OCI-LY1 (cell line): Measurements from ENCODE around the gene SMAD9.

Experiments used
- H2AFZ ChIP-seq: fragments of 200-600 bp; sonication (generic), shearing (Covaris generic); 2 replicates; pipeline ENCODE4 v1.6.0; 2014; ENCODE audit warnings: antibody characterized with exemption, mild to moderate bottlenecking, low read length
- H3F3A ChIP-seq: fragments of 200-600 bp; sonication (generic), shearing (Covaris generic); 2 replicates; pipeline ENCODE4 v1.6.0; 2014; ENCODE audit warnings: mild to moderate bottlenecking, antibody characterized with exemption, low read length, moderate library complexity; ENCODE audit not compliant: insufficient read depth
- H3K27ac ChIP-seq: fragments of 200-600 bp; sonication (generic); 2 replicates; pipeline ENCODE4 v1.5.1; 2014; ENCODE audit warnings: low read length, mixed run types, mild to moderate bottlenecking, low read depth; ENCODE audit not compliant: poor library complexity, severe bottlenecking
- H3K27me3 ChIP-seq: fragments of 200-600 bp; sonication (generic); 2 replicates; pipeline ENCODE4 v1.6.0; 2014; ENCODE audit warnings: antibody characterized with exemption, mild to moderate bottlenecking, low read length, moderate library complexity; ENCODE audit not compliant: insufficient read depth
- H3K36me3 ChIP-seq: fragments of 200-600 bp; sonication (generic); 2 replicates; pipeline ENCODE4 v1.6.1; 2014; ENCODE audit warnings: mild to moderate bottlenecking, antibody characterized with exemption, low read length, moderate library complexity, mixed read lengths; ENCODE audit not compliant: insufficient read depth
- H3K4me1 ChIP-seq: fragments of 200-600 bp; sonication (generic); 2 replicates; pipeline ENCODE4 v1.5.1; 2014; ENCODE audit warnings: mild to moderate bottlenecking, low read length, moderate library complexity; ENCODE audit not compliant: insufficient read depth, severe bottlenecking
- H3K4me2 ChIP-seq: fragments of 200-600 bp; sonication (generic), shearing (Covaris generic); 2 replicates; pipeline ENCODE4 v1.6.1; 2014; ENCODE audit warnings: low read length
- H3K4me3 ChIP-seq: fragments of 200-600 bp; sonication (generic); 2 replicates; pipeline ENCODE4 v1.5.1; 2014; ENCODE audit warnings: low read length, low read depth, mild to moderate bottlenecking, mixed read lengths; ENCODE audit not compliant: poor library complexity, severe bottlenecking
- H3K79me2 ChIP-seq: fragments of 200-600 bp; shearing (Covaris generic); 2 replicates; pipeline ENCODE4 v1.6.1; 2016; ENCODE audit warnings: mixed run types, low read length, mixed read lengths; ENCODE audit not compliant: insufficient read depth
- H3K9ac ChIP-seq: fragments of 200-600 bp; sonication (generic), shearing (Covaris generic); 2 replicates; pipeline ENCODE4 v1.6.1; 2014; ENCODE audit warnings: mild to moderate bottlenecking, low read length, mixed read lengths
- H3K9me2 ChIP-seq: fragments of 200-600 bp; sonication (generic), shearing (Covaris generic); 2 replicates; pipeline ENCODE4 v1.6.1; 2014; ENCODE audit warnings: low read depth, mild to moderate bottlenecking, low read length, mixed read lengths
- H3K9me3 ChIP-seq: fragments of 200-600 bp; shearing (Covaris generic); 2 replicates; pipeline ENCODE4 v1.6.1; 2014; ENCODE audit warnings: low read length, mixed read lengths
- H4K20me1 ChIP-seq: fragments of 200-600 bp; sonication (generic), shearing (Covaris generic); 2 replicates; pipeline ENCODE4 v1.6.0; 2016; ENCODE audit warnings: mild to moderate bottlenecking, low read length; ENCODE audit not compliant: insufficient read depth
- EZH2 ChIP-seq: fragments of 200-600 bp; sonication (generic), shearing (Covaris generic); IDR thresholded peaks from 2 replicates; pipeline ENCODE4 v1.8.0; 2017; ENCODE audit warnings: borderline replicate concordance, mixed run types, mild to moderate bottlenecking, antibody characterized with exemption, low read length, moderate library complexity, mixed read lengths
- TF ChIP-seq, protein P1 (sequence below): fragments of 200-600 bp; sonication (generic), shearing (Covaris generic); IDR thresholded peaks from 2 replicates; pipeline ENCODE4 v1.5.1; 2017; ENCODE audit warnings: mild to moderate bottlenecking, antibody characterized with exemption, low read length, moderate library complexity, mixed read lengths

Gene SMAD9

DNA sequence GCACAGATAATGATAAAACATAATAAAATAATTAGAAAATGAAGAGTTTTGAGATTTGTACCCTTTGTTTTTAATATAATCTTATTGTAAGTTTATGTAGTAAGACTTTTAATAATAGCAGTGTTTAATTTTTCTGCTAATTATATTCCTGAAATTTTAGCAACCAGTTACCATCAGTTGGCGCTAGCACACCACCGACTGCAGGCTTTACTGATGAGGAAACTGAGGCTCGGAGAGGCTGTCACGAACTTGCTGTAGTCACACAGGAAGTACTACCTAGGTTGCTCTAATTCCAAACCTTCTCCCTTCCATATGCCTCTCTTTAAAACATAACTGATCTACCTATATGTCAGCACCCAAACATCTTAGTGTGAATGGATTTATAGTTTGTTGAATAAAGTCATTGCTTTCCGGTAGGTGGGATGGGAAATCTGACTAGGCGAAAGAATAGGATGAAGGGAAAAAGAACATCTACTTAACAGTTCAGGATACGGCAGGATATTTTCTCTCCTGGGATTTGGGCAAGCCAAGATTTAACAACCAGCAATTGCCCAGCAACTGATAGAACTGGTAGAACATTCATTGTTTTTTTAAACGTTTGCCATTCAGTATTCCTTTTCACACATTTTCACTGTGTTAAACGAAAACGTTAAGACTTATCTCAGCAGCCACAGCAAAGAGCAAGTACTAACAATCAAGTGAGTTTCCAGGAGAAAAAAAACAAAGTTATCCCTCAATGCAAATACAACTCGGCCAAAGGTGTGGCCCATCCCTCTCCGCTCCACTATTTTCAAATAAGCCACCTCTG lies 101.8 kb downstream of the SMAD9 start:
- no peaks in the 10 kb centered on the region for H4K20me1 ChIP-seq
- H3K4me1 ChIP-seq = peaks cover 35% of the 10 kb centered on the region
- TF ChIP-seq EZH2 = no peak
- TF ChIP-seq, protein P1, sequence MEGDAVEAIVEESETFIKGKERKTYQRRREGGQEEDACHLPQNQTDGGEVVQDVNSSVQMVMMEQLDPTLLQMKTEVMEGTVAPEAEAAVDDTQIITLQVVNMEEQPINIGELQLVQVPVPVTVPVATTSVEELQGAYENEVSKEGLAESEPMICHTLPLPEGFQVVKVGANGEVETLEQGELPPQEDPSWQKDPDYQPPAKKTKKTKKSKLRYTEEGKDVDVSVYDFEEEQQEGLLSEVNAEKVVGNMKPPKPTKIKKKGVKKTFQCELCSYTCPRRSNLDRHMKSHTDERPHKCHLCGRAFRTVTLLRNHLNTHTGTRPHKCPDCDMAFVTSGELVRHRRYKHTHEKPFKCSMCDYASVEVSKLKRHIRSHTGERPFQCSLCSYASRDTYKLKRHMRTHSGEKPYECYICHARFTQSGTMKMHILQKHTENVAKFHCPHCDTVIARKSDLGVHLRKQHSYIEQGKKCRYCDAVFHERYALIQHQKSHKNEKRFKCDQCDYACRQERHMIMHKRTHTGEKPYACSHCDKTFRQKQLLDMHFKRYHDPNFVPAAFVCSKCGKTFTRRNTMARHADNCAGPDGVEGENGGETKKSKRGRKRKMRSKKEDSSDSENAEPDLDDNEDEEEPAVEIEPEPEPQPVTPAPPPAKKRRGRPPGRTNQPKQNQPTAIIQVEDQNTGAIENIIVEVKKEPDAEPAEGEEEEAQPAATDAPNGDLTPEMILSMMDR = peak; percentile 29; the same call in 1 of the 2 replicates
- no peak overlapping the region for H3K27ac ChIP-seq
- peak overlapping the region; percentile 99 for H3K4me2 ChIP-seq
- no peaks in the 10 kb centered on the region for H3F3A ChIP-seq
- no peaks in the 10 kb centered on the region for H3K9me3 ChIP-seq
- no peaks in the 10 kb centered on the region for H3K36me3 ChIP-seq
- peaks cover 22% of the 10 kb centered on the region for H3K79me2 ChIP-seq
- no peaks in the 10 kb centered on the region for H3K9me2 ChIP-seq
- H3K27me3 ChIP-seq = no peaks in the 10 kb centered on the region
- peak overlapping the region; percentile 83 for H3K9ac ChIP-seq
- H2AFZ ChIP-seq = peak overlapping the region; percentile 98
- H3K4me3 ChIP-seq = peak overlapping the region; percentile 81

DNA sequence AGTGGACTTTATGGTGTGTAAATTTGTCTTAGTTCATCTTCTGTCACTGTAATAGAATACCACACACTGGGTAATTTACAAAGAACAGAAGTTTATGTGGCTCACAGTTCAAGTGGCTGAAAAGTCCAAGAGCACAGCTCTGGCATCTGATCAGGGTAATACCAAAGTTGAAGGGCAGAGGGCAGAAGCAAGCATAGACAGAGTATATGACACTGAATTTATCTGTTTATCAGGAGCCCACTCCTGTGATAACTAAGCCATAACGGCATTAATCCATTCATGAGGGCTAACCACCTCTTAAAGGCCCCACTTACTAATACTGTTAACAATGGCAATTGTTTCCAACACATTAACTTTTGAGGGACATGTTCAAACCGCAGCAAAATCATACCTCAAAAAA lies 105.0 kb downstream of the SMAD9 start:
- Histone ChIP-seq H3K4me2 (no peak overlapping the region), H4K20me1 (no peaks in the 10 kb centered on the region), H3K4me1 (peaks cover 10% of the 10 kb centered on the region), H3K9me3 (no peaks in the 10 kb centered on the region), H3K27me3 (no peaks in the 10 kb centered on the region), H2AFZ (no peak overlapping the region), H3K79me2 (peaks cover 4% of the 10 kb centered on the region), H3K36me3 (no peaks in the 10 kb centered on the region), H3K27ac (no peak overlapping the region), H3K9ac (no peak overlapping the region), H3F3A (no peaks in the 10 kb centered on the region), H3K9me2 (no peaks in the 10 kb centered on the region), H3K4me3 (no peak overlapping the region)
- TF ChIP-seq, protein P1 = peak; percentile 25; the same call in 1 of the 2 replicates
- no peak for TF ChIP-seq EZH2

DNA sequence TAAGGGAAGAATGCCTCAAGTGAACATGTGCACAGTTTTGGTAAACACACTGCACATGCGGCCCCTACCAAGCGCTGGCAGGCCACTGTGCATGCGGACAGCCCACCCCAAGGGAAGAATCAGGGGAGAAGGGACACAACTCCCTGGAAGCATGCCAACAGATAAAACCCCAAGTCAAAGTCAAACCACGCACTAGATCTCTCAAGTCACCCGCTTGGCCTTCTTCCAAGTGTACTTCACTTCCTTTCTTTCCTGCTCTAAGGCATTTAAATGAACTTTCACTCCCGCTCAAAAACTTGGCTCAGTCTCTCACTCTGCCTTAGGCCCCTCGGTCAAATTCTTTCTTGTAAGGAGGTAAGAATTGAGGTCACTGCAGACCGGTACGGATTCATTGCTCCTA lies 105.6 kb downstream of the SMAD9 start:
- no peaks in the 10 kb centered on the region for H3K27me3 ChIP-seq
- H3K9ac ChIP-seq = no peak overlapping the region
- H4K20me1 ChIP-seq = no peaks in the 10 kb centered on the region
- H3K79me2 ChIP-seq = no peaks in the 10 kb centered on the region
- H3F3A ChIP-seq = no peaks in the 10 kb centered on the region
- peaks cover 8% of the 10 kb centered on the region for H3K4me1 ChIP-seq
- no peak overlapping the region for H3K4me3 ChIP-seq
- H2AFZ ChIP-seq = no peak overlapping the region
- H3K4me2 ChIP-seq = no peak overlapping the region
- H3K36me3 ChIP-seq = no peaks in the 10 kb centered on the region
- no peaks in the 10 kb centered on the region for H3K9me3 ChIP-seq
- TF ChIP-seq, protein P1 = no peak
- no peak for TF ChIP-seq EZH2
- H3K27ac ChIP-seq = no peak overlapping the region
- H3K9me2 ChIP-seq = no peaks in the 10 kb centered on the region
